Neutrophil (primary cell): Measurements from ENCODE around the gene FAM89B.

ENCODE experiments used
- H3K27ac ChIP-seq: fragments of 200-600 bp; sonication (generic); 2 replicates; pipeline ENCODE4 v1.5.1; 2016; ENCODE audit warnings: mild to moderate bottlenecking, moderate library complexity
- H3K27me3 ChIP-seq: fragments of 200-600 bp; sonication (generic); 2 replicates; pipeline ENCODE4 v1.6.0; 2016; ENCODE audit warnings: mild to moderate bottlenecking
- H3K36me3 ChIP-seq: fragments of 200-600 bp; sonication (generic); 2 replicates; pipeline ENCODE4 v1.5.1; 2017
- H3K4me1 ChIP-seq, 2 experiments: fragments of 200-600 bp in 1 of 2; sonication (generic) in 1 of 2; 1 replicate in 1 of 2; 2 replicates in 1 of 2; pipeline versions ENCODE4 v1.5.1 to v1.6.1; 2013 to 2016; ENCODE audit warnings: low read depth in 1 of 2, low read length in 1 of 2, mild to moderate bottlenecking in 1 of 2, moderate library complexity in 1 of 2; ENCODE audit not compliant: control insufficient read depth in 1 of 2, insufficient read depth in 1 of 2
- H3K4me3 ChIP-seq, 2 experiments: fragments of 200-600 bp in 1 of 2; sonication (generic) in 1 of 2; 1 replicate in 1 of 2; 2 replicates in 1 of 2; pipeline ENCODE4 v1.5.1; 2013 to 2016; ENCODE audit warnings: low read depth in 1 of 2, low read length in 1 of 2, mild to moderate bottlenecking in 1 of 2, moderate library complexity in 1 of 2
- H3K9me3 ChIP-seq: fragments of 200-600 bp; sonication (generic); 2 replicates; pipeline ENCODE4 v1.5.1; 2016
- CTCF ChIP-seq: fragments of 200-600 bp; sonication (generic); IDR thresholded peaks from 2 replicates; pipeline ENCODE4 v1.5.1; 2016; ENCODE audit warnings: antibody characterized with exemption

The FAM89B gene

GRCh38 chr11:65573391-65574079, 1.2 kb downstream of the FAM89B start:
- H3K36me3 ChIP-seq: peaks cover 16% of the 10 kb centered on the region
- peak overlapping the region; percentile 95 for H3K27ac ChIP-seq
- H3K4me3 ChIP-seq: peak overlapping the region; percentile 76 to 99
- no peaks in the 10 kb centered on the region for H3K9me3 ChIP-seq
- H3K4me1 ChIP-seq: peaks cover 76 to 81% of the 10 kb centered on the region in 2 experiments
- H3K27me3 ChIP-seq: no peaks in the 10 kb centered on the region
- no peak for TF ChIP-seq CTCF

GRCh38 chr11:65574109-65574810, 1.9 kb downstream of the FAM89B start:
- Histone ChIP-seq H3K4me1 (peaks cover 76 to 81% of the 10 kb centered on the region in 2 experiments), H3K4me3 (peak overlapping the region; percentile 76 to 99), H3K36me3 (peaks cover 23% of the 10 kb centered on the region)

GRCh38 chr11:65574811-65575567, 2.7 kb downstream of the FAM89B start:
- Histone ChIP-seq H3K4me1 (peaks cover 78 to 79% of the 10 kb centered on the region in 2 experiments), H3K4me3 (peak overlapping the region; percentile 76 to 99), H3K27me3 (no peaks in the 10 kb centered on the region), H3K36me3 (peaks cover 30% of the 10 kb centered on the region), H3K27ac (peak overlapping the region; percentile 95), H3K9me3 (no peaks in the 10 kb centered on the region)
- no peak for TF ChIP-seq CTCF

More at GRCh38 chr11:65574109-65574810, 1.9 kb downstream of the FAM89B start:
- peak; percentile 99 for TF ChIP-seq CTCF
- H3K9me3 ChIP-seq: no peaks in the 10 kb centered on the region
- peak overlapping the region; percentile 95 for H3K27ac ChIP-seq
- no peaks in the 10 kb centered on the region for H3K27me3 ChIP-seq

GRCh38 chr11:65575568-65576231, 3.4 kb downstream of the FAM89B start, which contains the start of gene EHBP1L1:
TSS of gene EHBP1L1 (plus strand) at chr11:65576053. CDS start at chr11:65576303, 250 bp downstream.
- peak within 1 kb of the TSS; percentile 95 for H3K27ac ChIP-seq
- H3K4me3 ChIP-seq: peak within 1 kb of the TSS; percentile 76 to 99
- no peaks in the 10 kb centered on the region for H3K27me3 ChIP-seq
- H3K4me1 ChIP-seq: peaks cover 74 to 77% of the 10 kb centered on the region in 2 experiments
- no peaks in the 10 kb centered on the region for H3K9me3 ChIP-seq
- TF ChIP-seq CTCF: no peak
- H3K36me3 ChIP-seq: peaks cover 37% of the 10 kb centered on the region

GRCh38 chr11:65576232-65576866, 4.0 kb downstream of the FAM89B start:
- no peak for TF ChIP-seq CTCF
- Histone ChIP-seq H3K4me3 (peak overlapping the region; percentile 76 to 99), H3K9me3 (no peaks in the 10 kb centered on the region), H3K36me3 (peaks cover 44% of the 10 kb centered on the region), H3K27ac (peak overlapping the region; percentile 95), H3K27me3 (no peaks in the 10 kb centered on the region), H3K4me1 (peaks cover 68 to 71% of the 10 kb centered on the region in 2 experiments)
